ENCODE results near the gene EYA3. TPM values are rescaled to one million over a fixed set of nuclear protein-coding genes. Genes with fewer than 3 reads are reported as not detected.

The EYA3 gene
- total RNA-seq, 2 experiments from 2014 or later, result 5.7 to 6.4 TPM

GRCh38 chr1:28086651-28087050 is 1.8 kb downstream of the EYA3 start:
- intact Hi-C loops (cut with DNase I, micrococcal nuclease), result loop anchor here in 1 of 2 experiments (5.0 to 10.0 kb wide), 5 partner anchors 124 to 468 kb away; partner anchors contain the start of genes DNAJC8, FAM76A, MED18 and TRNAU1AP

GRCh38 chr1:28085129-28085528 is 3.3 kb downstream of the EYA3 start:
- H3K9me3 ChIP-seq (ENCODE audit: control insufficient read depth in 1 of 2, insufficient read depth in 1 of 2, low read length in 2 of 2), result no peaks in the 10 kb centered on the region
- Mint-ChIP-seq H3K36me3 (ENCODE audit: low read depth) (peaks cover 10% of the 10 kb centered on the region), H3K27ac (no peak overlapping the region), H3K9me3 (no peaks in the 10 kb centered on the region), H3K4me1 (ENCODE audit: low read depth) (peaks cover 39% of the 10 kb centered on the region), H3K27me3 (no peaks in the 10 kb centered on the region), H3K4me3 (no peak overlapping the region)
- peaks cover 19% of the 10 kb centered on the region for H3K4me1 ChIP-seq (ENCODE audit: insufficient read depth, low read length)
- ChIA-PET CTCF (no interaction called here), POLR2A (no interaction called here)
- no peak for ATAC-seq (ENCODE audit: poor library complexity)
- intact Hi-C loops (cut with DNase I, micrococcal nuclease), result loop anchor here in 1 of 2 experiments (5.0 to 10.0 kb wide), 5 partner anchors 123 to 470 kb away; partner anchors contain the start of genes DNAJC8, FAM76A, MED18 and TRNAU1AP
- no peak overlapping the region for H3K4me3 ChIP-seq (ENCODE audit: low read length)
- TF ChIP-seq CTCF (IDR thresholded peaks at IDR 0.05), result no peak
- H3K27me3 ChIP-seq (ENCODE audit: control insufficient read depth in 1 of 2, insufficient read depth in 2 of 2, low read length in 2 of 2), result no peaks in the 10 kb centered on the region
- no peak overlapping the region for H3K27ac ChIP-seq (ENCODE audit: low read depth in 1 of 2, low read length in 2 of 2)
- peaks cover 3% of the 10 kb centered on the region for H3K36me3 ChIP-seq (ENCODE audit: insufficient read depth, low read length)
- DNase-seq, result no peak

More at GRCh38 chr1:28086651-28087050, 1.8 kb downstream of the EYA3 start:
- DNase-seq, result no peak
- peak overlapping the region; percentile 97 for H3K4me3 Mint-ChIP-seq
- no peaks in the 10 kb centered on the region for H3K9me3 Mint-ChIP-seq
- no peak for TF ChIP-seq CTCF (IDR thresholded peaks at IDR 0.05)
- CTCF ChIA-PET, result interaction anchor here (3.3 kb wide), 1 partner anchor 123 kb away, joined by 21 read pairs; no protein-coding TSS in a partner anchor
- peaks cover 10% of the 10 kb centered on the region for H3K36me3 Mint-ChIP-seq (ENCODE audit: low read depth)
- Histone ChIP-seq H3K36me3 (ENCODE audit: insufficient read depth, low read length) (no peaks in the 10 kb centered on the region), H3K9me3 (ENCODE audit: control insufficient read depth in 1 of 2, insufficient read depth in 1 of 2, low read length in 2 of 2) (no peaks in the 10 kb centered on the region), H3K4me1 (ENCODE audit: insufficient read depth, low read length) (peaks cover 22% of the 10 kb centered on the region), H3K4me3 (ENCODE audit: low read length) (no peak overlapping the region), H3K27me3 (ENCODE audit: control insufficient read depth in 1 of 2, insufficient read depth in 2 of 2, low read length in 2 of 2) (no peaks in the 10 kb centered on the region), H3K27ac (ENCODE audit: low read depth in 1 of 2, low read length in 2 of 2) (no peak overlapping the region)
- POLR2A ChIA-PET, result interaction anchor here (1.3 to 3.0 kb wide), 3 partner anchors 8 to 242 kb away, joined by 3 to 13 read pairs (median 7); partner anchors contain the start of gene MED18
- peaks cover 46% of the 10 kb centered on the region for H3K4me1 Mint-ChIP-seq (ENCODE audit: low read depth)
- no peak overlapping the region for H3K27ac Mint-ChIP-seq
- no peak for ATAC-seq (ENCODE audit: poor library complexity)
- no peaks in the 10 kb centered on the region for H3K27me3 Mint-ChIP-seq

- peaks cover 14% of the 10 kb centered on the region for H3K36me3 ChIP-seq (ENCODE audit: insufficient read depth, low read length)
- H3K27ac ChIP-seq (ENCODE audit: low read depth in 1 of 2, low read length in 2 of 2), result no peak overlapping the region
- H3K4me3 ChIP-seq (ENCODE audit: low read length), result no peak overlapping the region
- no peak for DNase-seq
- peaks cover 15% of the 10 kb centered on the region for H3K4me1 ChIP-seq (ENCODE audit: insufficient read depth, low read length)
- intact Hi-C loops (cut with DNase I, micrococcal nuclease), result loop anchor here in 1 of 2 experiments (10.0 kb wide), 2 partner anchors 359 to 471 kb away; partner anchors contain the start of genes FAM76A and TRNAU1AP
- no peaks in the 10 kb centered on the region for H3K9me3 Mint-ChIP-seq
- ATAC-seq (ENCODE audit: poor library complexity), result no peak
- H3K27me3 ChIP-seq (ENCODE audit: control insufficient read depth in 1 of 2, insufficient read depth in 2 of 2, low read length in 2 of 2), result no peaks in the 10 kb centered on the region
- H3K27ac Mint-ChIP-seq, result no peak overlapping the region
- no peaks in the 10 kb centered on the region for H3K9me3 ChIP-seq (ENCODE audit: control insufficient read depth in 1 of 2, insufficient read depth in 1 of 2, low read length in 2 of 2)
- peaks cover 38% of the 10 kb centered on the region for H3K4me1 Mint-ChIP-seq (ENCODE audit: low read depth)
- POLR2A ChIA-PET, result no interaction called here
- TF ChIP-seq CTCF (IDR thresholded peaks at IDR 0.05), result no peak
- CTCF ChIA-PET, result interaction anchor here (1.1 kb wide), 1 partner anchor 125 kb away, joined by 3 read pairs; no protein-coding TSS in a partner anchor
- no peak overlapping the region for H3K4me3 Mint-ChIP-seq
- no peaks in the 10 kb centered on the region for H3K27me3 Mint-ChIP-seq
- H3K36me3 Mint-ChIP-seq (ENCODE audit: low read depth), result peaks cover 22% of the 10 kb centered on the region
These were observed 4.5 kb downstream of the EYA3 start for GRCh38 chr1:28083876-28084275.

Measured in CD4-positive, alpha-beta T cell (primary cell).